Lower leg skin (tissue), 3 donors: ENCODE data around the gene FBXL13.

ENCODE experiments used
- CTCF ChIP-seq, 3 donors: fragments of 450-650 bp; IDR thresholded peaks; one replicate each; pipeline ENCODE4 v1.5.1; 2016; ENCODE audit warnings: antibody characterized with exemption in 3 of 3, mild to moderate bottlenecking in 3 of 3, moderate library complexity in 2 of 3
- POLR2A ChIP-seq, 2 donors: fragments of 450-650 bp; IDR thresholded peaks; one replicate each; pipeline ENCODE4 v1.6.1; 2016 to 2017; ENCODE audit warnings: antibody characterized with exemption in 2 of 2, mild to moderate bottlenecking in 1 of 2, moderate library complexity in 1 of 2

GRCh38 chr7:103076764-103077163, 2.2 kb upstream of the FBXL13 start:
- TF ChIP-seq POLR2A (IDR thresholded peaks at IDR 0.05): no peak
- no peak for TF ChIP-seq CTCF (IDR thresholded peaks at IDR 0.05)
